GM21576 (cell line): ENCODE results near the gene DCAF7.

Experiments used
- ATAC-seq: cut with Tn5 transposase; IDR thresholded peaks from one replicate; pipeline ENCODE4 v1.9.1; 2021; ENCODE audit warnings: mild to moderate bottlenecking, moderate library complexity; ENCODE audit not compliant: unreplicated experiment

Gene DCAF7

DNA sequence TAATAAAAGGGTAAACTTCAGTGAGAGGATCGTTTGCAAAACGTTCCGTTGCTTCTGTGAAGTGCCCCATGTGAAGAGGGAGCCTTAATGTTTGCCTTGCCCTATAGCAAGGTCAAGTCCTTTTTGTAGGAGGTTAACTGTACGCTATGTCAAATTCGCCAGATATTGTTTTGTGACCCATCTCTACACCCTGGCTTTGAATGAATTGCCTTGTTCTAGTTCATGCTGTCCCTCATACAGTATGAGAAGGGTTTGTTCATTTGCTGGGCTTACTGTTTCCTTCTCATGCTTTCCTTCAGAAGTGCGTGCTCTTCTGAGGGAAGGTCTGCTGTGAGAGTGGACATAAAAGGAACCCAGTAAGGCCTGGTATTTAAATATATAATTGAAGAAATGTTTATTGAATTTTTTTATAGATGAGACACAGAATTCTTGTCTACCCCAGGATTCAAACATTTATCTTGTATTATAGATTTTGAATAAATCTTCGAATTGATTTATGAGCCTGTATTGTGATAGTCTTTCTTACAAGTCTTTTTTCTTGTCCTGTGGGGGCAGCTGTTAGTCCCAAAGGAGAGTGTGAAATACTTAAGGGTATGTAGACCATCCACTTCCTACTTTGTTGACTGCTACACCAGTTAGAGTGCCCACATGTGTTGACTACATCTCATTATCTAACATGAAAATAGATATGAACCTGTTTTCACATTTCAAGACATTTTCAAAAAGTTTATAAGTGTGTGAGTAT, 73.7 kb downstream of the DCAF7 start:
- ATAC-seq: no peak

DNA sequence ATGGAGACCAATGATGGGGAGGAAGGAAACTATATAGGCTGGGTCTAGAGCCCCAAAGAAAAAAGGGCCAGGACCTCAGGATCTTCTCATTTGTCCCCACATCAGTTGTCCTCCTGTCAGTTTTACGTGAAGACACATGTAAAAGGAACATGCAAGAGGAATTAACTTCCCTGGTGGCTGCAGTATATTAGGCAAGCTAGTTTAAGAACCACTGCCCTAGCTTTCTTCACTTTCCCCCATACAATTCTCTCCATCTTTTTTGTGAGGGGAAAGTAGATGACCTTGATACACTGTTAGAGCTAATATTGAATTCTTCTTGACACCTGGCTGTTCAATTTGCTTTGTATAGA, 74.2 kb downstream of the DCAF7 start:
- ATAC-seq: no peak

DNA sequence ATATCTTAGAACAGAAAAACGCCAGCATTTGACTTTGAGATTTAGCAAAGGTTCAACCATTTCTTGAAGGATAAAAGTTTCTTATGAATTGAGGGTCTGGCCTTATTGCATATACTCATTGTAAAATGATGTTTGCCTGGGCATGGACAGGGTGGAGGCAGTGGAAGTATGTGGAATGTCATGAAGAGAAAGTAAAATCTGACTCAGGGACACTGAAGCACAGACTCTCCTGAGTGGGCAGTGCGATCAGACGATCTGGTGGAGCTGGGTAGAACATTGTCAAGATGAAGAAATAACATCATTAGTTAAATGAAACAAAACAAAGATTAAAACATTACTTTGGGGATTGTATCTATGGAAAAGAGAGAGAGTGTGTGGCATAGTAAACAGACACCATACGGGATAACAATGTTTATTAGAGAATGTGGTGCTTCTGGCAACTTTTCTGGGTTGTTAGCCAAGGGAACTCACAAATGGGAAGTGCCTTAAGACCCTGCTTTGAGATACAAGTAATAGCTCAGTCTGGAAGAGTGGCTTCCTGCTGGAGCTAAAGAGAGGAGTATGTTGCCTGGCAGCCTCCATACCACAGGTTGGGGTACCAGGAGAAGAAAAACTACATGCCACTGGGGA, 76.4 kb downstream of the DCAF7 start:
- ATAC-seq: no peak

DNA sequence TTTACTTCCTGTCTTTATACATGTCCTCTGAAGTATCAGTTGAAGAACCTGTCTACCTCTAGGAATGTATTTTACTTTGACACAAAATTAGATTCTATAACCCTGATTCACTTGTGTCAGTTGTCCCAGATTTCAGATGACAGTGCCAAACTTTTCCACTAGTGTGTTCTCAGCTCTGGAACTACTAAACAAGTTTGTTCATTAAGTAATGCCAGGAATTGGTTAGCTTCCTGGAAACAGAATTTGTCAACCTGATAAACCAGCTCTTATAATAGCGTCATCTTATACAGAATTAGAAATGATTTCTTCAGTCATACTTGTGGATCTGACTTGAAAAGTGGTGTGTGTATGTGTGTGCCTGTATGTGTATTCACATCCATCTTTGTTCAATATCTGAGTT, 79.3 kb downstream of the DCAF7 start:
- ATAC-seq: no peak

DNA sequence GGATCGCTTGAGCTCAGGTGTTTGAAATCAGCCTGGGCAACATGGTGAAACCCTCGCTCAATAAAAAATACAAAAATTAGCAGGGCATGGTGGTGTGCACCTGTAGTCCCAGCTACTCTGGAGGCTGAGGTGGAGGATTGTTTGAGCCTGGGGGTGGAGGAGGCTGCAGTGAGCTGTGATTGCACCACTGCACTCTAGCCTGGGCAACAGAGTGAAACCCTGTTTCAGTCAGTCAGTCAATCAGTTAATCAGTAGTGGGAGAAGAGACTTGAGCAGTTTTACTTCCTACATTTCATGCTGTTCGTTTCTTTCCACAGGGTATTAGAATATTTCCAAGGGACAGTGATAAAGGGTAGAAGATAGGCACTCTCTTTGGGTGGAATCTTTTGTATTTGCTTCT, 80.8 kb downstream of the DCAF7 start:
- no peak for ATAC-seq

DNA sequence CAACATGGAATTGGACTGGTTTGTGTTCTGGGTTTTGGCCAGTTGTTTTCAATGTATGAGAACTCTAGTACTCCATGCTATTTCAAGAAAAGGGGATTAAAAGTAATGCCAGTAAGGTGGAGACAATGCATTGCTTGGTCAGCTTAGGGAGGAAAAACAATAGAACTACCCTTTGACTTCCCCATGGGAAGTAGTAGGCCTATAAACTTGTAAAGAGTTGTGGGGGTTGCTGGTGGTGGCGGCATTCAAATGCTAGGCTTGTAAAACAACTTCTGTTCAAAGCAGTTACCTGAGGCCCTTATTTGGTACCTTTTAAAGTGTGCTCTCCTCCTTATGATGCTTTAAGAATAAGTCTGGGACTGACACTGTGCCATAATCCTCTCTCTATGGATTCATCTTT, 81.3 kb downstream of the DCAF7 start:
- no peak for ATAC-seq

DNA sequence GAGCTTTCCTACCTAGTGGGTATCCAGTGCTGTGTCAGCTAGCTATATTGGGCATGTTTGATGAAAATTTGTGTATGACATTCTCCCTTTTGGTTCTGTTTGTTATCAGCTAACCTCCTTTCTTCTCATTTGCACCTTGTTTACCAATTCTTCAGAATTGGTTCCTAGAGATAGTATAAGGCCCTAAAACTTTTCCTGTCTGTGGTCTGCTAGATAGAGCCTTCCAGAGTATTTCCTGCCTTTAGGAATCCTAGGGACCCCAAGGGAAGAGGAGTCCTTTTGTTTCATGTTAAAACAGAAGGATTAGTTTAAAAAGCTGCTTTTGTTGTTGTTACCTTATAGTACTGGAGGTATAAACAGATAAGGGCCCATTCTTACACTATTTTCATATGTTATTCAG, 83.5 kb downstream of the DCAF7 start:
- no peak for ATAC-seq

DNA sequence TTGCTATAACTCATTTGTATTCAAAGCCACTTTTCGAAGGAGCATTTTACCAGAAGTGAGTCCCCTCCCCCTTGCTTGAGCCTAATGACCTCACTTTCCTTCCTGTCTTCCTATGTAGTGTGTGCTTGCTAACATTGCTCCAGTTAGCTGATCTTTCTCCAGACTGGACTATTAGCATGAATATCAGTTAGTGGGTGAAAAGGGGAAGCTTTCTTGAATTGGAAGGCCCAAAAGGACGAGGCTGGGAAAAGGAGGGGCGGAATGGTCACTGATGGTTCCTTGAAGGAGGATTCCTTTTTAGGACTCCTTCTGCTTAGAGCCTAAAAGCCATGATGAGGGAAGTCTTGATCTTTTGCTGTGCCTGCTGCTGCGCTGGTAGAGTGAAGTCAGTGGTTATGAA, 83.9 kb downstream of the DCAF7 start:
- ATAC-seq: no peak

DNA sequence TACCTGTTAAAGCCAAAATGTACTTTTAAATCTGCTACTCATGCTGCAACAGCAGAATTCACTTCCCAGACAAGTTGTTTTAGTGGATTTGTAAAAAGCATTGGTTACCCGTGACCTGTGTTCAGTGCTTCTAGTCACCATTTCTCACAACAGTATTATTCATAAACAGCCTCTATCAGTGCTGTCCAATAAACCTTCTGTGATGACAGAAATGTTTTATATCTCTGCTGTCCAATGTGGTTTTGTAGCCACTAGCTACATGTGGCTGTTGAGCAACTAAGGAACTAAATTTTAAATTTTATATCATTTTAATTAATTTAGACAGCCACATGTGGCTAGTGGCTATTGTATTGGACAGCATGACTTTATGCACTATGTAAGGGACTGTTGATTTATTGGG, 84.5 kb downstream of the DCAF7 start:
- ATAC-seq: no peak

DNA sequence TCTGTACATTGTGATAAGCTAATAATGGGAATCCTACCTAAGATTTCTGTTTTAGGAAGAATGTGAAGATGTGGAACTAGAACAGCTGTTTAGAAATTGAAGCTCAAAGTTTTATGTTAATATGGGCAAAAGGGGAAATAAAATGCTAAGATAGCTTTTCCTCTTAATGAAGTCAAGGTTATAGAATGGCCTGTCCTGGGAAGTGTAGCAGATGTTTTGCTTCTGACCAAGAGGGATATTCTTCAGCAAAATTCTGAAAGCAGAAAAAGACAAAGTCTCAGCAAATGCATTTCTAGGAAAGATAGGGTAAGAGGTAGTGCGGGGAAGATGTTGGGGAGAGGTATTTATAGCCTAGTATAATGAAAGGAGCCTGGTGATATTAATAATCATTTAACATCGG, 85.0 kb downstream of the DCAF7 start:
- no peak for ATAC-seq

DNA sequence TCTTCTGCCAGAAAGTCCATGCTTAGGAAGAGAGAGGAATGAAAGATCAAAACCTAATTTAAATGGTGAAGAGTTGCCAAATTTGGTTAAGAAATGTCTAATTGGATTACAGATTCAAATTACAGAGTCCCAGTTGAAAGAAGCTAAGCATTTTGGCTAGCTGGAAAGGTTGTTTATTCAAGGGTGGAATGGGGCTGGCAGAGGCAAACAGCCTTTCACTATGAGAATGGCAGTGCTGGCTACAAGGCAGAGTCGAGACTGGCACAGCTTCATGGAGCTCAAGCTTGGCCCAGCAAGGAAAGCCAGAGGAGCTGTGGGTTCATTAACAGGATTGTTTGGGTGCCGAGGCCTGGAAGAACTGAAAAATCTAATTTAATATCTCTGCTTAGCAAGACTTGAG, 85.5 kb downstream of the DCAF7 start:
- ATAC-seq: no peak

DNA sequence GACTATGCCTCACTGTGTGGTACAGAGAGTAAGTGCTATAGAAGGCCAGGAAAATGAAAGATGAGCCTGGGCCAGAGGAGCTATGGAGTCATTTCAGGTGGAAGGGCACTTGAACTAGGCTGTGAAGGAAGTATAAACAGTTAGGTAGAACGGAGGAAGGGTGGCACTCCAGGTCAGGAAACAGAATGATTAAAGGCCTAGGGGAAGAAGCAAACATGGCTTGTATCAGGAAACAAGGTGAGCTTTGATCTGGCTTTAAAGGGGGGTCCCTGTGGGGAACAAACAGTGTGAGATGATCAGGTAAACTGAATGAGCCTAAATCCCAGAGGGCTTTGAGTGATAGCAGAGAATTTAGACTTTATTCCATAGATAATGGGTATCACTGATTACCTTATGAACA, 88.8 kb downstream of the DCAF7 start:
- ATAC-seq: no peak

DNA sequence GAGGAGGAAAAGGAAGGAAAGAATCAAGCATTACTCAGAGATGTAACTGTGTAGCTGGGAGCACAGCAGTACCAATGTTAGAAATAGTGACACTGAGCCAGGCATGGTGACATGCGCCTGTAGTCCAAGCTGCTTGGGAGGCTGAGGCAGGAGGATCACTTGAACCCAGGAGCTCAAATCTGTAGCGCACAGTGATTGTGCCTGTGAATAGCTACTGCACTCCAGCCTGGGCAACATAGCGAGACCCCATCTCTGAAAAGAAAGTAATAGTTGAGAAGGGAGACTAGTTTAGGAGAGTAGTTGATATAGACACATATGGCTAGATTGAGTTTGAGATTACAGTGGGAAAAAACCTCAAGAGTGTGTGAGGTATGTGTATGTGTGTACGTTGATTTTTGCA, 89.8 kb downstream of the DCAF7 start:
- ATAC-seq: no peak

DNA sequence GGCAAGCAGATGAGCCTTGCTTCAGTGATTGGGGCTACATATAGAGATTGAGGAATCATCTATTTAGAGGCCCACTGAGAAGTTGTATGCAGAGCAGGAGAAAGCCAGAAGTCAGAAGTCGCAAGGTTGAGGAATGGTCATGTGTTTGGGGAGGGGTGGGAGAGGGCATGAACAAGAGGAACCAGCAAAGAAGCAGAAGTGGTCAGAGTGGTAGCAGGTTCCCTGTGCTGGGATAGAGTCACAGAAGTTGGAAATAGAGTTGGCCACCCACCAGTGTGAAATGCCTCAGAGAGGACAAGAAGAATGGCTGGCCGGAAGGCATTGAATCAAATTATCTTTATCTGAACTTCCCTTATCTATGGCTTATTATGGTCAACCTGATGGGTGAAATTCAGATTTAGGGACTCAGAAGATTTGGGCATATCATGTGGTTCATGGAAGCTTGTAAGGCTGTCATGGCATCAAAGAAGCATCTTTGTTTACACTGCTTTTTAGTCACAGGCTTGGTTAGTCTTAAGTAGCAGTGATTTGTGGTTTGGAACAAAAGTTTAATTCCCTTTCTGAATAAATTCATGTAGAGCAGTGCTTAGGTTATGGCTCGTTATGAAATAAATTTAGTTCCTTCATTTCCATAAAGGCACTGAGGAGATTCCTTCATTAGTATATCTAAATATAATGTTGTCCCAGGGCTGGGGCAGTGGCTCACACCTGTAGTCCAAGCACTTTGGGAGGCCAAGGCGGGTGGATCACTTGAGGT, 91.6 kb downstream of the DCAF7 start:
- no peak for ATAC-seq
